NCI-H2227 (cell line): ENCODE results near the gene TTLL9.
A peak's percentile ranks its signal among the peaks of the same experiment; 100 is the strongest.
"Not testable (repeated sequence)": the region's sequence is repeated elsewhere in the genome, so short reads cannot be mapped to it uniquely, and the experiment has no call there.

Experiments used
- DNase-seq: peaks from one replicate; lab custom pipeline; 2025; ENCODE audit not compliant: unreplicated experiment; lab: John Stamatoyannopoulos, UW

The TTLL9 gene, protein sequence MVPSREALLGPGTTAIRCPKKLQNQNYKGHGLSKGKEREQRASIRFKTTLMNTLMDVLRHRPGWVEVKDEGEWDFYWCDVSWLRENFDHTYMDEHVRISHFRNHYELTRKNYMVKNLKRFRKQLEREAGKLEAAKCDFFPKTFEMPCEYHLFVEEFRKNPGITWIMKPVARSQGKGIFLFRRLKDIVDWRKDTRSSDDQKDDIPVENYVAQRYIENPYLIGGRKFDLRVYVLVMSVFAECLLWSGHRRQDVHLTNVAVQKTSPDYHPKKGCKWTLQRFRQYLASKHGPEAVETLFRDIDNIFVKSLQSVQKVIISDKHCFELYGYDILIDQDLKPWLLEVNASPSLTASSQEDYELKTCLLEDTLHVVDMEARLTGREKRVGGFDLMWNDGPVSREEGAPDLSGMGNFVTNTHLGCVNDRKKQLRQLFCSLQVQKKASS

GRCh38 chr20:31869942-31870725 lies at the start of gene TTLL9, which contains the start of gene DUSP15:
Gene TTLL9 (plus strand): TSS chr20:31870634. CDS start chr20:31871127, 493 bp downstream.
Gene DUSP15 (minus strand): TSS chr20:31870527. CDS start chr20:31870337, 190 bp downstream.
- peak; percentile 67 for DNase-seq

DNA sequence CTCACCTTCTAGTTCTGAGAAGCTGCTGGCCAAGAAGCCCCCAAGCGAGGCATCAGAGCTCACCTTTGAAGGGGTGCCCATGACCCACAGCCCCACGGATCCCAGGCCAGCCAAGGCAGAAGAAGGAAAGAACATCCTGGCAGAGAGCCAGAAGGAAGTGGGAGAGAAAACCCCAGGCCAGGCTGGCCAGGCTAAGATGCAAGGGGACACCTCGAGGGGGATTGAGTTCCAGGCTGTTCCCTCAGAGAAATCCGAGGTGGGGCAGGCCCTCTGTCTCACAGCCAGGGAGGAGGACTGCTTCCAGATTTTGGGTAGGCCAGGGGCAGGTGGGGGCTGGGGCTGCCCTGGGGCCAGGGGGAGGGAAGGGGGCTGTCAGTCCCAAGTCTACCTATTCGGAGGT lies 49.0 kb upstream of the TTLL9 start:
- no peak for DNase-seq

DNA sequence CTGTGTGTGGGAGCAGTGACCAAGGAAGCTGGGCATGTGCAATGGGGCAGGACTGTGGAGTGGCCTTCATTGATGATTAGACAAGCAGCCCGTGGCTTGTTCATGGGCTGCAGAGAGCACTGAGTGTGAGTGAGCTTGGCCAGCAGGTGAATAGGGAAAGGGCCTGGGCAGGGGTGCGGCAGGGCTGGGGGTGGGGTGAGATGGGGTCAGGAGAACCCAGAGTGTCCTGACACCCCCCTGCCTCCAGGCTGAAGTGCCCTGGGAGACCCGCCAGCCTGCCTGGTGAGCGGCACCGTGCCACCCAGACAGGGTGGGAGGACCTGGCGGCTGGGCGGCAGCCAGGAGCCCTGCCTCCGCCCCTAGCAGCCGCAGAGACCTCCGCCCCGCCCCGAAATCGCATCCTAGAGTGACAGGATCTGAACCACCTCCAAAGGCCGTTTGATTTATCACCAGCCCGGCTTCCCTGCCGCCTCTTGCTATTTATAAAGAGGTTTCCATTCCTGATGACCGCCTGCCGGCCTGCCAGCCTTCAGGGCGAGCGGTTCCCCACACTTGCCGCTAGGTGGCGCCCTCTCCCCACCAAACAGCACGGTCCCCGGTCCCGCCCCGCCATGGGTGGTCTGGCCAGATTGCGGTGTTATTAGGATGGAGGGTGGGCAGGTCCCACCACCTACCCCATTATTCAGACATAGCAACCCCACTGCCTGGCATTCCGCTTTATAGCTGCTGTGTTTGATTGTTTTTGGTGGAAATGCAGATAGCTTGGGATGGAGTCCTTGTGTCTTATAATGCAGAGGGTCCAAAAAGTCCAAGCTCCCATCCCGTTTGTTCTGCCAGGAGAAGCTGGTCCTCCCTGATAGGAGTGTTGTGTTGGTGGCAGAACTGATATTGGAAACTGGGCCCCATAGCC lies 47.8 kb upstream of the TTLL9 start:
- DNase-seq: peak; percentile 88

- no peak for DNase-seq
These were observed 46.9 kb upstream of the TTLL9 start for GRCh38 chr20:31823360-31824124.

DNA sequence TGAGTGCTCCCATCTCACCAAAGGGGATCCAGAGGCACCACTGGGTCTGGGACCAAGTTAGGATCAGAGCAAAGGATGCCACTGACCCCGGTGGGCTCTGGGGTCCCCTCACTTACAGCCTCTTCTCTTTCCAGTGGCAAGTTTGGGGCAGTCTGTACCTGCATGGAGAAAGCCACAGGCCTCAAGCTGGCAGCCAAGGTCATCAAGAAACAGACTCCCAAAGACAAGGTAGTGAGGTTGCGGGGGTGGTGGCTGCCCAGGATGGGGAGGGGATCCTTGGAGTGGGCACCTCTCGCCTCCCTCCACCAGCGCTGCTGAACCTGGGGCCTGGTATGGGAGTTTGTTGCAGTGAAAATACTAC lies 46.3 kb upstream of the TTLL9 start:
- DNase-seq: no peak

- DNase-seq: no peak
These were observed 45.7 kb upstream of the TTLL9 start for GRCh38 chr20:31824554-31825313.

GRCh38 chr20:31826074-31826473 lies 44.4 kb upstream of the TTLL9 start:
- no peak for DNase-seq

- no peak for DNase-seq
These were observed 43.4 kb upstream of the TTLL9 start for GRCh38 chr20:31827059-31827458.

DNA sequence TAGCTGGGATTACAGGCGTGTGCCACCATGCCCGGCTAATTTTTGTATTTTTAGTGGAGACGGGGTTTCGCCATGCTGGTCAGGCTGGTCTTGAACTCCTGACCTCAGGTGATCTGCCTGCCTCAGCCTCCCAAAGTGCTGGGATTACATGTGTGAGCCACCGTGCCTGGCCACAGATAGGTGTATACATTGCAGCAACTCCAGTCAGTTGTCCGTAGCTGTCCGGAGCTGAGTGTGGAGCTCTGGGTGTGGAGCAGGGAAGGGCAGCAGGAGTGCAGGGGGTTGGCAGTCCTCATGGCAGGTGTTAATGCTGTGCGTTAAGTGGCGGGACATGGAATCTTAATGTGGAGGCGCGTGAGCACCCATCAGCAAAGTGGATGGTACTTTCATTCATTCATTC lies 42.4 kb upstream of the TTLL9 start:
- not testable (repeated sequence) for DNase-seq

DNA sequence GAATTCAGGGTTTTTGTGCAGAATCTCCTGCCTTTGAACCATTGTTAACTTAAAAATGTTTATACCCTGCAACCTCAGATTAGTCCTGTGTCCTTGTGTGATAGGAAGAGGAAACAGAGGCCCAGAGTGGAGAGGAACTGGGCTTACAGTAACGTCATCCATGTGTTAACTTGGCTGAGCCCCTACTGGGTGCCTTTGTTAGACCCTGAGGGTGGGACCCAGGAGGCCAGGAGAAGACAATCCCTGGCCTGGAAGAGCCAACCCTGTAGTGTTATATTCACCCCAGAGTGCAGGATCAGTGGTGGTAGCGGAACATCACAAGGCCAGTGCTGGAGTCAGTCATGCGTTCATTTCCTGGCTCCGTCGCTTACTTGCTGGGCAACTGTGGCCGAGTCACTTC lies 40.7 kb upstream of the TTLL9 start:
- DNase-seq: no peak

DNA sequence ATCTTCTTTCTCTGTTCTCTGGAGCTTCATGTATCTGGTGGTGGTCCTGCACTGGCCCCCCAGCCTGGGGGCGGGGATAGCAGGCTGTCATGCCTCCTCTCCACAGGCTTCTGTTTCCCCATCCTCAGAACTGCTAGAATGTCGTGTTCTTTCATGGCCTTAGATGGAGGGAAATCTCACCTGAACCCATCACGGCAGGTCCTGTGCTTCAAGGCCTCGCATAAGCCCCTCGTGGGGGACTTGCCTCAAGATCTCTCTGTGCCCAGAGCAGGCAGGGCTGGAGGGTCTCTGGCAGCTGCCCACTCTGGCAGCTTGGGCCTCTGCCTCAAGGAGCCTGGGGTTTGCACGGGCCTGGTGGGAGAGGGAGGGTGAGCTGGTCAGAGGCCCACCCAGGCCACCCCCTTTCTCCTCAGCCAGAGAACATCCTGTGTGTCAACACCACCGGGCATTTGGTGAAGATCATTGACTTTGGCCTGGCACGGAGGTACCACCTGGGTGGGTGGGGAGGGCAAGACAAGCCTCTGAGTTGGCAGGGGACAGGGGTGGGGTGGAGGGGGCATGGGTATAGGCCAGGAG lies 39.9 kb upstream of the TTLL9 start:
- DNase-seq: no peak

DNA sequence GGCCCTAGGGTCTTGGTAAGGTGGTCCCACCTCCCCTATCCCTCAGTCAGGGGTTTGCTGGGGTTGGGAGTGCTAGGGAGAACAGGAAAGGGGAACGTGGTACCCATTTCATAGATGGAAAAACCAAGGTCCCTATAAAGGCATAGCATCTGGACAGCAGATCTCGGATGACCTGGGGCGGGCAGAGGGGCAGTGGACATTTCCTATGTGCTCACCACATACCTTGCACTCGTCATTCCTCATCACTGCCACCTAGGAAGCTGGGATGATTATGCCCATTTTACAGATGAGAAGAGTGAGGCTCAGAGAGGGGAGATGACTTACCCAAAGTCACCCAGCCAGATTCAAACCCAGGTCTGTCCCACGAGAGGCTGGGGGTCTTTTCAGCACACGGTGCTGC lies 39.2 kb upstream of the TTLL9 start:
- no peak for DNase-seq

DNA sequence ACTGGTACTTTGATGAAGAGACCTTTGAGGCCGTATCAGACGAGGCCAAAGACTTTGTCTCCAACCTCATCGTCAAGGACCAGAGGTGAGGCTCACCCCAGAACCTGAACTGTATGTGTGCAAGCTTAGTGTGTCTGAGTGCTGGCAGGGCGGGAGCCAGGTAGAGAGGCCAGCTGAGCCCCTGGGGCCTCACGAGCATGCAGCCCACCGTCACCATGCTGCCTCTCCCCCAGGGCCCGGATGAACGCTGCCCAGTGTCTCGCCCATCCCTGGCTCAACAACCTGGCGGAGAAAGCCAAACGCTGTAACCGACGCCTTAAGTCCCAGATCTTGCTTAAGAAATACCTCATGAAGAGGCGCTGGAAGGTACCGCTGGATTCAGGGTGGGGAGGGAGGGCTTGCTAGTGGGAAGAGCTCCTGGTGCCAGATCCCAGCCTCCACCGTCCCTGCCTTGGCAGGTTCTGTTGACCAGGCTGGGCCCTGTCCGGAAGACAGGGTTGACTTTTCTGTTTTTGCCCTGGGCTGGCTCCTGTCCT lies 38.6 kb upstream of the TTLL9 start:
- DNase-seq: no peak

DNA sequence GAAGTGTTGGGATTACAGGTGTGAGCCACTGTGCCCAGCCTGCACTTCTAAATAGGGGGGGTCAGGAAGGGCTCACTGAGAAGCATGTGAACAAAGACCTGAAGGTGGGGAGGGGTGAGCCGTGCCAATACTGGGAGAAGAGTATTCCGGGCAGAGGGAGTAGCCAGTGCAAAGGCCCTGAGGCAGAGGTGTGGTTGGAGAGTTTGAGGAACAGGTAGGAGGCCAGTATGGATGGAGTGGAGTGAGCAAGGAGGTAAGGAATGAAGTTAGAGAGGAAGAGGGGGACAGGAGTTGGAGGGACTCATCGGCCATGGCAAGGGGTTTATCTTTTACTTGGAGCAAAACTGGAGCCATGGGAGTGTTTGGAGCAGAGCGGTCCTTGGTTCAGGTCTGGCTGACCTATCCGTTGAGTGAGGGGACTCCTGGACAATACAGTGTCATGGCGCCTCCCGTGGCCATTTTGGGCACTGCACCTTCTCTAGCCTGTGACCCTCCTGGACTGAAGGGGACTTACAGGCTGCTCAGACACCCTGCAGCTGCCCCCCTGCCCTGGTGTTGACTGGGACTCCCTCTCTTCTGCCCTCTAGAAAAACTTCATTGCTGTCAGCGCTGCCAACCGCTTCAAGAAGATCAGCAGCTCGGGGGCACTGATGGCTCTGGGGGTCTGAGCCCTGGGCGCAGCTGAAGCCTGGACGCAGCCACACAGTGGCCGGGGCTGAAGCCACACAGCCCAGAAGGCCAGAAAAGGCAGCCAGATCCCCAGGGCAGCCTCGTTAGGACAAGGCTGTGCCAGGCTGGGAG lies 37.1 kb upstream of the TTLL9 start:
- peak; percentile 72 for DNase-seq

DNA sequence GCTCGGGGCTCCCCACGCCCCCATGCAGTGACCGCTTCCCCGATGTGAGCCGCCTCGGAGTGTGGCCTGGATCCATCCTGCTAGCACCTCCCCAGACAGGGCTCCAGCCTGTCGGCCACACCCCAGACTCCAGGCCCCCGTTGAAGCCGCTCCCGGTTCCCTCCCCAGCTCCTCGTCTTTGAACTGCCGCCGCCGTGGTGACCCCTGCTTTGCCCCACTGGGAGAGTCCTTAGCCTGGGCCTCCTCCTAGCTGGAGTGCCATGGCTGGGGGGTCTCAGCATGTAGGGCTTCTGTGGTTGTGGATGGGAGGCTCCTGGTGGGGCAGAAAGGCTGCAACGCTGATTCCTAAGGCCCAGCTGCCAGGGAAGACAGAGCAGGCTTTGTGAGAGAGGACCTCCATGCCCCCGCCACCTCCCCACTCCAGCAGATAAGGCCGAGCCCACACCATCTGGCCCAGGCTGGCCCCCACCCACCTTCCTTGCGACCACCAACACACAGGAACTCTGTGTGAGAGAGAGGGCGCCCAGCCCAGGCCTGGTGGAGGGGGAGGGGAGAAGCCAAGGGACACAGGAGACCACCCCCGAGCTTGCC lies 36.4 kb upstream of the TTLL9 start:
- DNase-seq: no peak

GRCh38 chr20:31835554-31835953 lies 34.9 kb upstream of the TTLL9 start:
- no peak for DNase-seq

GRCh38 chr20:31835977-31836852 lies 34.2 kb upstream of the TTLL9 start:
- peak; percentile 19 for DNase-seq
